ENCODE measurements around the gene KSR2. TPM values are rescaled to one million over a fixed set of nuclear protein-coding genes. Genes with fewer than 3 reads are reported as not detected.
"Not testable (repeated sequence)": the region's sequence is repeated elsewhere in the genome, so short reads cannot be mapped to it uniquely, and the experiment has no call there.

KSR2 gene
- total RNA-seq, 1 experiment from 2014 or later = not detected

DNA sequence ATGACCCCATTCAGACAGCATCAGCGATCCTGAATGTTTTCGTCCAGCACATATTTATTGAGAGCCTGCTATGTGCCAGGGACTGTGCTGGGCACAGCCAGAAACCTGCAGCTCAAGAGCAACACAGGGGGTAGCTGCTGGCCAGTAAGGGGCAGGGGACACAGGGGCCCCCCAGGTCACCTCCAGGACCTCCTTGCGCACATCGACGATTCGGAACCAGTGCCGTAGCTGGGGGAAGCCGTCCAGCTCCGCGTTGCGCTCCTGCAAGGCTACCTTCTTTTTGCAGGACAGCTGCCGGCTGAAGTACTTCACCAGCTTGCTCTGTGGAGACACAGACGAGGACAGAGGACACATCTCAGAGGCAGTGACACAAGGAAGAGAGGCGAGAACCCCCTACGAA is 108.7 kb downstream of the KSR2 start:
- no peak overlapping the region for H3K27ac ChIP-seq (ENCODE audit: low read depth, low read length, poor library complexity, severe bottlenecking)
- no peak overlapping the region for H3K4me3 ChIP-seq (ENCODE audit: low read depth, low read length, poor library complexity, severe bottlenecking)
- intact Hi-C loops (cut with micrococcal nuclease; ENCODE audit: unreplicated experiment) = no loop called here
- no peaks in the 10 kb centered on the region for H3K27me3 ChIP-seq (replicated peaks; ENCODE audit: insufficient read depth, low read depth, low read length, poor library complexity)
- CTCF ChIA-PET = no interaction called here
- no peaks in the 10 kb centered on the region for H3K4me1 ChIP-seq (ENCODE audit: insufficient read depth, low read length, poor library complexity, severe bottlenecking)
- no peak for DNase-seq (ENCODE audit: low spot score)
- no peaks in the 10 kb centered on the region for H3K36me3 ChIP-seq (ENCODE audit: insufficient read depth, low read length, poor library complexity, severe bottlenecking)
- no TSS peak for BruUV-seq (replicated peaks)
- no peaks in the 10 kb centered on the region for H3K9me3 ChIP-seq (ENCODE audit: low read depth, low read length, poor library complexity, severe bottlenecking)
- POLR2A ChIA-PET (ENCODE audit: low non-redundant PET) = no interaction called here
- TF ChIP-seq EZH2 (IDR thresholded peaks at IDR 0.05; ENCODE audit: borderline replicate concordance, low read depth, low read length, poor library complexity, severe bottlenecking) = no peak
- no peak for TF ChIP-seq CTCF (conservative IDR thresholded peaks at IDR 0.05; ENCODE audit: low read depth, low read length)

- CTCF ChIA-PET = interaction anchor here (0.7 to 2.0 kb wide), 3 partner anchors 8 to 491 kb away, joined by 3 to 5 read pairs (median 4); no protein-coding TSS in a partner anchor
- H3K9me3 ChIP-seq (ENCODE audit: low read depth, low read length, poor library complexity, severe bottlenecking) = no peaks in the 10 kb centered on the region
- POLR2A ChIA-PET (ENCODE audit: low non-redundant PET) = no interaction called here
- H3K27ac ChIP-seq (ENCODE audit: low read depth, low read length, poor library complexity, severe bottlenecking) = no peak overlapping the region
- no peak for TF ChIP-seq EZH2 (IDR thresholded peaks at IDR 0.05; ENCODE audit: borderline replicate concordance, low read depth, low read length, poor library complexity, severe bottlenecking)
- TF ChIP-seq CTCF (conservative IDR thresholded peaks at IDR 0.05; ENCODE audit: low read depth, low read length) = peak; percentile 61
- no peaks in the 10 kb centered on the region for H3K4me1 ChIP-seq (ENCODE audit: insufficient read depth, low read length, poor library complexity, severe bottlenecking)
- H3K27me3 ChIP-seq (replicated peaks; ENCODE audit: insufficient read depth, low read depth, low read length, poor library complexity) = no peaks in the 10 kb centered on the region
- intact Hi-C loops (cut with micrococcal nuclease; ENCODE audit: unreplicated experiment) = no loop called here
- no peak overlapping the region for H3K4me3 ChIP-seq (ENCODE audit: low read depth, low read length, poor library complexity, severe bottlenecking)
- no peaks in the 10 kb centered on the region for H3K36me3 ChIP-seq (ENCODE audit: insufficient read depth, low read length, poor library complexity, severe bottlenecking)
- DNase-seq (ENCODE audit: low spot score) = peak; percentile 64
- no TSS peak for BruUV-seq (replicated peaks)
These were observed 110.9 kb downstream of the KSR2 start for GRCh38 chr12:117857632-117858612.

- H3K9me3 ChIP-seq (ENCODE audit: low read depth, low read length, poor library complexity, severe bottlenecking); H3K27me3 ChIP-seq (replicated peaks; ENCODE audit: insufficient read depth, low read depth, low read length, poor library complexity); H3K27ac ChIP-seq (ENCODE audit: low read depth, low read length, poor library complexity, severe bottlenecking); H3K4me1 ChIP-seq (ENCODE audit: insufficient read depth, low read length, poor library complexity, severe bottlenecking); intact Hi-C loops (cut with micrococcal nuclease; ENCODE audit: unreplicated experiment); H3K4me3 ChIP-seq (ENCODE audit: low read depth, low read length, poor library complexity, severe bottlenecking); H3K36me3 ChIP-seq (ENCODE audit: insufficient read depth, low read length, poor library complexity, severe bottlenecking); DNase-seq (ENCODE audit: low spot score); POLR2A ChIA-PET (ENCODE audit: low non-redundant PET); BruUV-seq (replicated peaks): not testable (repeated sequence)
- CTCF ChIA-PET = interaction anchor here (0.7 to 2.0 kb wide), 2 partner anchors 184 to 490 kb away, joined by 3 to 4 read pairs; no protein-coding TSS in a partner anchor
These were observed 111.7 kb downstream of the KSR2 start for GRCh38 chr12:117857139-117857538.

Measured in A673 (cell line).